GM19035 (cell line): ENCODE results near the gene TNK2.
"Not testable (repeated sequence)": the region's sequence is repeated elsewhere in the genome, so short reads cannot be mapped to it uniquely, and the experiment has no call there.

Source experiments
- ATAC-seq: cut with Tn5 transposase; IDR thresholded peaks from one replicate; pipeline ENCODE4 v1.9.1; 2021; ENCODE audit not compliant: unreplicated experiment

Gene TNK2

DNA sequence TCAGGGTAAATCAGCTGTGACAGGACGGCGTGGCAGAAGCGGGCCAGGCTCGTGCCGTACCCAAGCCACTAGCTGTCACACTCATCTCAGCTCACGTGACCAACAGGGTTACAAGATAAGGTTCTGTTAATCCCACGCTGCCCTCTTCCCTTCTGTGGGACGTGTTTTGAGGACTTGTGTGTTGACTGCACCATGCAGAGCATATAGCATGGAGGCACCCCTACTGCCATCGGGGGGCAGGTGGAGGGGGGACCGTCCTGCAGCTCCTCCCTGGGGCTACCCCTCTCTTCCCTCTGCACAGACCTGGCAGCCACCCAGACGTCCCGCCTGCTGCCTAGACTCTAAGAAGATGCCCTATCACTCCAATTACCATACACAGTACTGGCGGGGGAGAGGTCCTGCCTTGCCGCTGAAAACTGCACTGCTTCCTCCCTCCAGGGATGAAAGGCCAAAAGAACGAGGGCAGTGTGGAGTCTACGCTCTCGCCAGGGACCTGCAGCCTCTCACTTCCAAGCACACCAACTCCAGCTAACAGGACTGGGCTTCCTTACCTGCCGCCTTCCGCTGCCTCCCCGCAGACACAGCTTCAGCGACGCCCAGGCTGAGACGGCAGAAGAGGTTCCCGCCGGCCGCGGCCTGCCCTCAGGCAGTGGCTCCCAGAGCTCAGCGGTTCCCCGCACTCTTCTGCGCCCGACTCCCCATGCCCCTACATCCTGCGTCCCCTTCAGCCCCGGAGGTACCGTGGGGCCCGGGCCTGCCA is at the start of gene TNK2:
Gene TNK2 (minus strand): TSS at position 618 of the 760 bp plus-strand sequence. CDS start 19,963 bp downstream, outside the sequence.
- ATAC-seq = peak; percentile 30

DNA sequence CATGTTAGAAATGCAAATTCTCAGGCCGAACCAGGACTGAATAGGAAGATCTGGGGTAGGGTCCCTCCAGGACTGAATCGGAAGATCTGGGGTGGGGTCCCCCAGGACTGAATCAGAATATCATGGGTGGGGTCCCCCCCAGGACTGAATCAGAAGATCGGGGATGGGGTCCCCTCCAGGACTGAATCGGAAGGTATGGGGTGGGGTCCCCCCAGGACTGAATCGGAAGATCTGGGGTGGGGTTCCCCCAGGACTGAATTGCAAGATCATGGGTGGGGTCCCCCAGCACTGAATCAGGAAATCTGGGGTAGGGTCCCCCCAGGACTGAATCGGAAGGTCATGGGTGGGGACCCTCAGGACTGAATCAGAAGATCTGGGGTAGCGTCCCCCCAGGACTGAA is 48.2 kb upstream of the TNK2 start:
- no peak for ATAC-seq

DNA sequence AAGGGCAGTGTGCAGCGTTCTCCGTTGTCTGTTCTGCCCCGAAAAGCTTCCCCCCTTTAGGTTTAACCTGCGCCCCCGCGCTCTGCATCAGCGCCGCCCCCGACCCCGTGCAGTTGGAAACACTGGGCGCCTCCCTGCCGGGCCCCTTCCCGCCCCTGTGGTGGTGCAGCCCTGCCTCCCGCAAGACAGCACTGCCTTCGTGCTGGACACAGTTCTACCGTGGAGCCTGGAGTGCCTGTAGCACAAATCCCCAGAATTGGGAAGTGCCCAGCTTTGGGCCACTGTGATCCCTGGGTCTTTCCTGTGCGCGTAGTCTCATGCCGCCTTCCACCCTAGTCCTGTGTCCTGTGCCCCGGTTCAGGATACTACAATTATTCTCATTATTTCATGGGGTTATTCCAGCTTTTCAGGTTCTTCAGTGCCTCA is 47.1 kb upstream of the TNK2 start:
- not testable (repeated sequence) for ATAC-seq

DNA sequence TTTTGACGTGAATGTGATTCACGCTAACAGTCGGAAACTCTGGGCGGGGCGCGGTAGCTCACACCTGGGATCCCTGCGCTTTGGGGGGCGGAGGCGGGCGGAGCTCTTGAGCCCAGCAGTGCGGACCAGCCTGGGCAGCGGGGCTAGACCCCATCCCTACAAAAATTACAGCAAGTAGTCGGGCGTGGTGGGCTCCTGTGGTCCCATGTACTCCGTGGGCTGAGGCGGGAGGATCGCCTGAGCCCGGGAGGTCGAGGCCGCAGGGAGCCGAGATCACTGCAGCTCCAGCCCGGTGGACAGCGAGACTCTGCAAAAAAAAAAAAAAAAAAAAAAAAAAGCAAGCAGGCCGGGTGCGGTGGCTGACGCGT is 46.4 kb upstream of the TNK2 start:
- ATAC-seq = peak; percentile 54

- peak; percentile 95 for ATAC-seq
Observed at GRCh38 chr3:195954052-195954751, 45.9 kb upstream of the TNK2 start.

- not testable (repeated sequence) for ATAC-seq
Observed at GRCh38 chr3:195952590-195952989, 44.2 kb upstream of the TNK2 start.

DNA sequence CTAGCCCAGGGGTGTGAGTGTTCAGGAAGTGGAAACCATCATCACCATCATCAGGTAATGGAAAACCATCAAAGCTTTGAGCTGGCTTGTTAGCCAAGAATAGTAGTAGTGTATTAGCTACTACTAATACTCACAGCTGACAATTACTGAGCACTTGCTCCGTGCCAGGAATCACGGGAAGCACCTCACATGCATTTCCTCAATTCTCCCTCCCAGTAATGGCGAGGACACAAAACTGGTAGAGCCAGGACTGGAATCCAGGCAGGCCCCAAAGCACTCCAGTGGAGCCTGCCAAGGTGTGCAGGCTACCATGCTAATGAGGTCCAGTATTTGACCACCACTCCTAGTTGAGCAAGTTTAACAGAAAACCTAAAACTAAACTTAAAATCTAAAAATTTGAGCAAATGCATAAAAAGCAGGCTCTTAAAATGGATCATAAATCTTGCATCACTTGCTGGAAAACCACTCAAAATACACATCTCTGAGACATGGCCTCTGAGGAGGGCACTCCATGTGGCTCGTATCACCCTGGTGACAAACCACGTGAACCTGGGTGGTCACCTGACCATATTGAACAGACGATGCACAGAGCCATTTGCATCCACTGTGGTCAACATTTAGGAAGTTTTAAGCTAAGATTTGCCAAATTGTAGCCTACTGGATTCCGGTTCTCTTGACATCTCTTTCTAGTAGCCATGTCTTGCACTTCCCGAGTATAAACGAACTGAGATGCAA is 43.3 kb upstream of the TNK2 start:
- not testable (repeated sequence) for ATAC-seq

DNA sequence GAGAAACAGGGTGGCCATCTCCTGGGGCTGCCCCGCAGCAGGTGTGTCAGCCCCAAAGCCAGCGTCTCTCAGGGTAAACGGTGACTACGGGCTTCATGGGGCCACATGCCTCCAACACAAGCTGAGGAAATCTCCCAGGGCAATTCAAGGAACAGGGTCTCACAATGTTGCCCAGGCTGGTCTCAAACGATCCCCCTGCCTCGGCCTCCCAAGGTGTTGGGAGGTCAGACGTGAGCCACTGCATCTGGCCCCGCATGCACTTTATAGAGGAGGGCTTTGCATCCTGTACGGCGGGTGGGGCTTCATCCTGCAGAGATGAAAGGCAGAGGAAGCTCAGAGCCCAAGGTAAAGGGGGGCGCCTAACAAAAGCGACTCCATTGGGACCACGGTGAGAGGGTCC is 42.4 kb upstream of the TNK2 start:
- not testable (repeated sequence) for ATAC-seq

- not testable (repeated sequence) for ATAC-seq
Observed at GRCh38 chr3:195950164-195950563, 41.8 kb upstream of the TNK2 start.

DNA sequence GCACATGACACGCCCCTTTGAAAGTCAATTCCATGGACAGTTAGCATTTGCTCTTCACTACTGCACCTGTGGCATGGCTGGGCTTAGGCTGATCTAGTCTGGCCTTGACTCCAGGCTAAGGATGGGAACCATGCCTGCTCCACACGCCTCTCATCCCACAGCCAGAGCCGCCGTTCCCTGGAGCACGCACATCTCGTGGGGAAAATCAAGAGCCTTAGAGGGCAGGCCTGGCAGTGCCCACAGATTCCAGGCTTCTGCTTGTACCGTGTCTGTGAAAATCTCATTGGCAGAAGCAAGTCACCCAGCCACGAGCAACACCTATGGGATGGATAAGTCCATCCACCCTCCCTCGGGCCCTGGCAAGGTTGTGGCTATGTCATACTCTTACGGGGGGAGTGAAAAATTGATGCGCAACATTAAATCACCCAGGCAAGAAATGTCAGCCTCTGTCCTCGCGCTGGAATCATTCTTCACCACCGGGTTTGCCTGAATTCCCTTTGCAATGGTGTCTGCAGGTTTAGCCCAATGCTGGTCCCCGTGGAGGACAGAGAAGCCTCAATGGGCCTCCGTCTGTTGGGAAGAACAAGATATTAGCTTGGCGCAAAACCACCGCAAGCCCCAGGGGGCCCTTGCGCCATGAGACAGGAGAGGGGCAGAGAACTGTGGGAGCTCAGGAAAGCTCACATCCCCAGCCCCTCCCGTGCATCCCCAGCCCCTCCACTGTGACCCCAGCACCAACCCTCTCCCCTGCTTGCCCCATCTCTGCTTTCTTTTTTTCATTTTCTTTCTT is 38.8 kb upstream of the TNK2 start:
- not testable (repeated sequence) for ATAC-seq

- ATAC-seq = not testable (repeated sequence)
Observed at GRCh38 chr3:195941265-195941815, 33.0 kb upstream of the TNK2 start.

DNA sequence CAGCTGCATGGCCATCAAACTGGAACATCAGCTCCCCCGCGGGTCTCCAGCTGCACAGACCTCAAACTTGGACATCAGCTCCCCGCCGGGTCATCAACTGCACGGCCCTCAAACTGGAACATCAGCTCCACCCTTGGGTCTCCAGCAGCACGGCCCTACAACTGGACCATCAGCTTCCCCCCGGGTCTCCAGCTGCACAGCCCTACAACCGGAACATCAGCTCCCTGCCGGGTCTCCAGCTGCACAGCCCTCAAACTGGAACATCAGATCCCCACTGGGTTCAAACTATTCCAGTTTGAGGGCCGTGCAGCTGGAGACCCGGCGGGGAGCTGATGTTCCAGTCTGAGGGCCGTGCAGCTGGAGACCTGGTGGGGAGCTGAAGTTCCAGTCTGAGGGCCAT is 32.5 kb upstream of the TNK2 start:
- not testable (repeated sequence) for ATAC-seq

DNA sequence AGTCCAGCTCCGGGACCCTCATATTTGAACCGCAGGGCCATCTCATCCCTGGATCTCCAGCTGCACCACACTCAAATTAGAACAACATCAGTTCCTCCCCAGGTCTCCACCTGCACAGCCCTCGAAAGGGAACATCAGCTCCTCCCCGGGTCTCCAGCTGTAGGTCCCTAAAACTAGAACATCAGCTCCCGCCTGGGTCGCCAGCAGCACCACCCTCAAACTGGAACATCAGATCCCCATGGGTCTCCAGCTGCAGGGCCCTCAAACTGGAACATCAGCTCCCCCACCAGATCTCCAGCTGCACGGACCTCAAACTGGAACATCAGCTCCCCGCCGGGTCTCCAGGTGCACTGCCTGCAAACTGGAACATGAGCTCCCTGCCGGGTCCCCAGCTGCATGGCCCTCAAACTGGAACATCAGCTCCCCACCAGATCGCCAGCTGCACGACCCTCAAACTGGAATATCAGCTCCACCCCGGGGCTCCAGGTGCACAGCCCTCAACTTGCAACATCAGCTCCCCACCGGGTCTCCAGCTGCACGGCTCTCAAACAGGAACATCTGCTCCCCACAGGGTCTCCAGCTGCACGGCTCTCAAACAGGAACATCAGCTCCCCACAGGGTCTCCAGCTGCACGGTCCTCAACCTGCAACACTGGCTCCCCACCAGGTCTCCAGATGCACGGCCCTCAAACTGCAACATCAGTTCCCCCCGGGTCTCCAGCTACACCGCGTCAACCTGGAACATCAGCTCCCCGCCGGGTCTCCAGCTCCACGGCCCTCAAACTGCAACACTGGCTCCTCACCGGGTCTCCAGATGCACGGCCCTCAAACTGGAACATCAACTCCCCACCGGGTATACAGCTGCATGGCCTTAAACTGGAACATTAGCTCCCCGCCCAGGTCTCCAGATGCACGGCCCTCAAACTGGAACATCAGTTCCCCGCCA is 31.4 kb upstream of the TNK2 start:
- ATAC-seq = not testable (repeated sequence)

DNA sequence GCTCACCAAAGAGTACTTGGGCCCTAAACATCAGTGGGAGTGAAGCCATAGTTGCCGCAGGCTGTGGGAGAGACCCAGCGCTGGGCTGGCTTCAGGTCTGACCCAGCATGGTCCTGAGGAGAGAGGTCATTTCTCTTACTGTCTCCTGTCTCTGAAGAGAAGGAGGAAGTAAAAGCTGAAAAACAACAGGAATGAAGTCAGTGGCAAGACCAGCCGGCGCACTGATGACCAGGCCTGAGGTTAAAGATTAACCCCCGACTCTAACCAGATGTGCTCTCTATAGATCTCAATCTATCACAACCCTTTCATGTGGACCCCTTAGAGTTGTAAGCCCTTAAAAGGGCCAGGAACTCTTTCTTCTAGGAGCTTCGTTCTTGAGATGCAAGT is 24.7 kb upstream of the TNK2 start:
- not testable (repeated sequence) for ATAC-seq

- ATAC-seq = no peak
Observed at GRCh38 chr3:195932418-195933043, 24.2 kb upstream of the TNK2 start.

DNA sequence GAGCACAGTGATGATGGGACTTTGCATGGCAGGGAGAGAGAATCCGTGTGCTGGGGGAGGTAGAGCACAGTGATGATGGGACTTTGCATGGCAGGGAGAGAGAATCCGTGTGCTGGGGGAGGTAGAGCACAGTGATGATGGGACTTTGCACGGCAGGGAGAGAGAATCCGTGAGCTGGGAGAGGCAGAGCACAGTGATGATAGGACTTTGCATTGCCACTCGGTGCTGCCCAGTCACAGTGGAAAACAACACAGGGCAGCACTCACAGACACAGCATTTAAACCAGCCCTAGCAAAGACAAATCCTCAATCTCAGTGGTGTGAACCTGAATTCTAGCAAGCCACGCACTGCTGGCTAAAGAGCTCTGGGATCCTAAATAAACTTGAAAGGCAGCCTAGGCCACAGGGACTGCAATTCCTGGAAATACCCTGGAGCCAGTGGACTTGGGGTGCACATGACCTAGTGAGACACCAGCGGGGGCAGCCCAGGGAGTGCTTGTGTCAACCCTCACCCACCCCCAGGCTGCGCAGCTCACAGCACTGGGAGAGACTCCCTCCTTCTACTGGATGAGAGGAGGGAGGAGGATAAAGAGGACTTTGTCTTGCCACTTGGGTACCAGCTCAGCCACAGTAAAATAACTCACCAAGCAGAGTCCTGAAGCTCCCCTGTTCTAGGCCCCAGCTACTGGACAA is 23.4 kb upstream of the TNK2 start:
- no peak for ATAC-seq

DNA sequence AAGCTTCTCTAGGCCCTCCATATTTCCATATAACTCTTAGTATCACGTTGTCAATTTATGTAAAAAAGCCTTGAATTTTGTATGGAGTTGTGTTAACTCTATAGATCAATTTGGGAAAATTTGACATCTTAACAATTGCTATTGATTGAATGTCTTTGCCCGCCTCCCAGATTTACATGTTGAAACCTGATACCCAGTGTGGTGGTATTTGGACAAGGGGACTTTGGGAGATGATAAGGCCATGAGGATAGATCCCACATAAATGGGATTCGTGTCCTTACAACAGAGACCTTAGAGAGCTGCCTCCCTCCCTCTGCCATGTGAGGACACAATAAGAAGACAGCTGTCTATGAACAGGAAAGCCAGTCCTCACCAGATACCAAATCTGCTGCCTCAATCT is 21.1 kb upstream of the TNK2 start:
- ATAC-seq = no peak

DNA sequence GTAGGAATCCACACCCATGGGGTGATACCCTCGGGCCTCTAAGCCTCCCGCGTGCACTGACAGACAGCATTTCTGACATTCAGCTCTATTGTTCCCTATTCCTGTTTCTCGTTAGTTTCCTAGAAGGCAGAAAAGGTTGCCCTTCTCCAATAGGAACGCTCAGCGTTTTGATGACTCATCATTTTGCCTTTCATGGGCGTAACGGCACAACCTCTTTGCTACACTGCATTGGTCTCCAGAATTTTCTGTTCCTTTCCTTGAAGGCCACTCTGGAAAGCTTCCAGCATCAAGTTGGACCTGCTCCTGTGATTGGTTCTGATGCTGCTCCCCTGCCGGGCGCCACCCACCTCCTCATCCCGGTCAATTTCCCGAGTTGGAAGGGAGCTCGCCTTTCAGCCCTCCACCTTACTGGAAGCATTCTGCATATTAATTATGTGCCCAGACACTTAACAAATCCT is 13.0 kb upstream of the TNK2 start:
- ATAC-seq = no peak
